Epithelial cell of proximal tubule (primary cell): Measurements from ENCODE around the gene RAPGEFL1. TPM values are rescaled to one million over a fixed set of nuclear protein-coding genes. Genes with fewer than 3 reads are reported as not detected.
"Not testable (repeated sequence)": the region's sequence is repeated elsewhere in the genome, so short reads cannot be mapped to it uniquely, and the experiment has no call there.

Experiments
- DNase-seq: peaks from one replicate; pipeline ENCODE4 v3.0.0-alpha.2; 2011; ENCODE audit warnings: low read depth
- H3K4me3 ChIP-seq: 2 replicates; pipeline ENCODE4 v1.5.1; 2011; ENCODE audit warnings: low read depth, mild to moderate bottlenecking, low read length
- total RNA-seq: library from RNA; depleted of rRNA; stranded (reverse); fragments of >200 nt; gene quantifications from 2 replicates; pipeline ENCODE4 v1.2.3, GENCODE V29; 2015
- TF ChIP-seq, protein P1 (sequence below): conservative IDR thresholded peaks from 2 replicates; pipeline ENCODE4 v1.5.1; 2012; ENCODE audit warnings: low read depth, mild to moderate bottlenecking, low read length

The RAPGEFL1 gene, protein sequence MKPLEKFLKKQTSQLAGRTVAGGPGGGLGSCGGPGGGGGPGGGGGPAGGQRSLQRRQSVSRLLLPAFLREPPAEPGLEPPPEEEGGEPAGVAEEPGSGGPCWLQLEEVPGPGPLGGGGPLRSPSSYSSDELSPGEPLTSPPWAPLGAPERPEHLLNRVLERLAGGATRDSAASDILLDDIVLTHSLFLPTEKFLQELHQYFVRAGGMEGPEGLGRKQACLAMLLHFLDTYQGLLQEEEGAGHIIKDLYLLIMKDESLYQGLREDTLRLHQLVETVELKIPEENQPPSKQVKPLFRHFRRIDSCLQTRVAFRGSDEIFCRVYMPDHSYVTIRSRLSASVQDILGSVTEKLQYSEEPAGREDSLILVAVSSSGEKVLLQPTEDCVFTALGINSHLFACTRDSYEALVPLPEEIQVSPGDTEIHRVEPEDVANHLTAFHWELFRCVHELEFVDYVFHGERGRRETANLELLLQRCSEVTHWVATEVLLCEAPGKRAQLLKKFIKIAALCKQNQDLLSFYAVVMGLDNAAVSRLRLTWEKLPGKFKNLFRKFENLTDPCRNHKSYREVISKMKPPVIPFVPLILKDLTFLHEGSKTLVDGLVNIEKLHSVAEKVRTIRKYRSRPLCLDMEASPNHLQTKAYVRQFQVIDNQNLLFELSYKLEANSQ
- total RNA-seq = 2.1 and 2.8 TPM in 2 replicates

DNA sequence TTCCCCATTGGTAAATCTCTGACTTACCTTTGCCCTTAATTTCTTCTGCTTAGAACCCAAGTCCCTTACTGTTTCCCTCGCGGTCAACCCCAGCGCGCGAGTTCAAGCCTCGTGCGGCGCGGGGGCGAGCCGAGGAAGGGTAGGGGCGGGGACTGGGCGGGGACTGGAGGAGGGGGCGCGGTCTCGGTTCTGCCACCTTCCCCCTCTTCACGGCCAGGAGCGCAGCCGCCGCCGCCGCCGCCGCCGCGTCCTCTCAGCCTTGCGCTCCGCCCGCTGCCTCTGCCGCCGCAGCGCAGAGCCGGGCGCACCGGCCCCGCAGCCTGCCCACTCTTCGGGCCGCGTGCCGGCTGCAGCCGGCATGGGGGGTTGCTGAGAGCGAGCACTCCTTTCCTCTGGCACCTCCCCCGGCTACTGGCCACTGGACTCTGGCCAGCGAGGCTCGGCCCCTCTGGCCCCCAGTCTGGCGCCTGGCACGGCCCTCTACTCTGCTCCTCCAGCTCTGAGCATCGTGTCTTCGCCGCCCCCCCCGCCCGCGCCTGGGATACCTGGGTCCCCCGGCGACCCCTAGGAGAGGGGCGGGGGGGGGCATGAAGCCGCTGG is at the start of gene RAPGEFL1:
Gene RAPGEFL1, plus strand, starts transcription at position 196 of the 600 bp plus-strand sequence. Its CDS starts 392 bp downstream, at position 588.
- TF ChIP-seq, protein P1, sequence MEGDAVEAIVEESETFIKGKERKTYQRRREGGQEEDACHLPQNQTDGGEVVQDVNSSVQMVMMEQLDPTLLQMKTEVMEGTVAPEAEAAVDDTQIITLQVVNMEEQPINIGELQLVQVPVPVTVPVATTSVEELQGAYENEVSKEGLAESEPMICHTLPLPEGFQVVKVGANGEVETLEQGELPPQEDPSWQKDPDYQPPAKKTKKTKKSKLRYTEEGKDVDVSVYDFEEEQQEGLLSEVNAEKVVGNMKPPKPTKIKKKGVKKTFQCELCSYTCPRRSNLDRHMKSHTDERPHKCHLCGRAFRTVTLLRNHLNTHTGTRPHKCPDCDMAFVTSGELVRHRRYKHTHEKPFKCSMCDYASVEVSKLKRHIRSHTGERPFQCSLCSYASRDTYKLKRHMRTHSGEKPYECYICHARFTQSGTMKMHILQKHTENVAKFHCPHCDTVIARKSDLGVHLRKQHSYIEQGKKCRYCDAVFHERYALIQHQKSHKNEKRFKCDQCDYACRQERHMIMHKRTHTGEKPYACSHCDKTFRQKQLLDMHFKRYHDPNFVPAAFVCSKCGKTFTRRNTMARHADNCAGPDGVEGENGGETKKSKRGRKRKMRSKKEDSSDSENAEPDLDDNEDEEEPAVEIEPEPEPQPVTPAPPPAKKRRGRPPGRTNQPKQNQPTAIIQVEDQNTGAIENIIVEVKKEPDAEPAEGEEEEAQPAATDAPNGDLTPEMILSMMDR = no peak
- H3K4me3 ChIP-seq = peak within 1 kb of the TSS; percentile 57
- no peak for DNase-seq

GRCh38 chr17:40129498-40129897 is 47.8 kb upstream of the RAPGEFL1 start:
- DNase-seq = no peak
- no peak overlapping the region for H3K4me3 ChIP-seq
- TF ChIP-seq, protein P1 = no peak

DNA sequence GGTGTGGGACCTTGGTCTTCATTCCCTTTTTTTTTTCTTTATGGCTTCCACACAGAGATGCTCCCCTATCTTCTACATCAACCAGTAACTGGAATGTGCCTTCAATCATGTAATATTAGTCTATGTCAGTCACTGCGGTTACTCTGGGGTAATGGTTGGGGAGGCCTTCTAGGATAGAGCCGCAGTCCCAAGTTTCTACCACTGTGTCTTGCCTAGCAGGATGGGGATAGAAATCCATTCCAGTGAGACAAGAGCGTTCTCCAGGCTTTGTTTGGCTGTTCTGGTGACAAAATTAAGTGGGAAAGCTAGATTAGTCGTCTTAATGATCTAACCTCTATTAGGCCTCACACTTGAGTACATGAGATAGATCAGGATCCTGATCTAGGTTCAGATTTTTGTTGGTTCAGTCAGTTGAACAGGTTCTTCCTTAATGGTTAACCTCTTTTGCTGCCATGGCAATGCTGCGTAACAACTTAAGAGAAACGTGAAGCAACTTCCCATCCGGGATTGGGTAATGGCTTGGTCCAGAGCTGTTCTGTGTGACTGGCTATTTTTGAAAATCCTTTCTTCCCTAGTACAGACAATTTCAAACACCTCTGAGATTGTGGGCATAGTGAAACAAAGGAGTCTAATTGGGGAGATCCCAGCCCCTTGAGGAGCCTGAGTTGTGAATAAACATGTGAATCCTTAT is 46.8 kb upstream of the RAPGEFL1 start:
- TF ChIP-seq, protein P1 = no peak
- no peak overlapping the region for H3K4me3 ChIP-seq
- peak; percentile 42 for DNase-seq

GRCh38 chr17:40134184-40134583 is 43.1 kb upstream of the RAPGEFL1 start:
- DNase-seq = no peak
- H3K4me3 ChIP-seq = no peak overlapping the region
- TF ChIP-seq, protein P1 = no peak

- no peak overlapping the region for H3K4me3 ChIP-seq
- TF ChIP-seq, protein P1 = peak; percentile 7
Observed at GRCh38 chr17:40135817-40136216, 41.5 kb upstream of the RAPGEFL1 start.

DNA sequence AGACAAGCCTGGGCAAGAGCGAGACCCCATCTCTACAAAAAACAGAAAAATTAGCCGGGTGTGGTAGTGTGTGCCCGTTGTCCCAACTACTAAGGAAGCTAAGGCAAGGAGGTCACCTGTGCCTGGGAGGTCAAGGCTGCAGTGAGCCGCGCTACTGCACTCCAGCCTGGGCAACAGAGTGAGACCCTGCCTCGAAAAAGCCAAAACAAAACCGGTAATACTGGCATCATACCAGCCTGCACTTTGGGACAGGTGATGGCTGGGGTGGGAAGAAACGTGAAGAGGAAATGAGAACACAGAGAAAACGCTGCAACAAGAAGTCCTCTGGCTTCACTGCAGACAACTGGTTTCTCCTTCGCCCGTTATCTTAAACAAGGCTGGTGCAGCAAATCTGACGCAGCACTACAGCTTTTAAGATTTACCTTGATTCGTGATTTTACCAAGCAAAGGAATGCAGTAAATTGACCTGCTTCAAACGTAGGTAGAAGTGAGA is 37.7 kb upstream of the RAPGEFL1 start:
- DNase-seq = no peak
- TF ChIP-seq, protein P1 = no peak
- H3K4me3 ChIP-seq = peak overlapping the region; percentile 61

More at GRCh38 chr17:40135817-40136216, 41.5 kb upstream of the RAPGEFL1 start:
- DNase-seq = no peak

- not testable (repeated sequence) for H3K4me3 ChIP-seq, DNase-seq
Observed at GRCh38 chr17:40143166-40143565, 34.1 kb upstream of the RAPGEFL1 start.
